ENCODE measurements around the gene EXOSC6. TPM values are rescaled to one million over a fixed set of nuclear protein-coding genes. Genes with fewer than 3 reads are reported as not detected.

EXOSC6 gene
- total RNA-seq, 4 donors from 2014 or later = 26.4 to 44.6 (median 26.8) TPM

Other genes starting within 250 kb of the EXOSC6 start
- 10 to 100 TPM; 16.7 to 38.8 (median 33.6) TPM for gene PDPR, start 137.6 kb downstream of the EXOSC6 start, total RNA-seq
- gene CLEC18C, start 78.2 kb downstream of the EXOSC6 start, total RNA-seq = not detected
- 10 to 100 TPM; 35.4 to 56.2 (median 38.6) TPM for gene AARS1, start 37.6 kb upstream of the EXOSC6 start, total RNA-seq
- gene DDX19B, start 47.2 kb upstream of the EXOSC6 start, total RNA-seq = 10 to 100 TPM; 31.9 to 58.6 (median 43.6) TPM
- gene DDX19A, start 95.0 kb upstream of the EXOSC6 start, total RNA-seq = 10 to 100 TPM; 37.1 to 55.9 (median 42.5) TPM
- gene ST3GAL2, start 187.2 kb upstream of the EXOSC6 start, total RNA-seq = 10 to 100 TPM in 3 of 4 donors, 1 to 10 TPM in 1; 7.1 to 16.5 (median 11.1) TPM
- 10 to 100 TPM; 15.7 to 44.7 (median 23.2) TPM for gene FCSK, start 202.7 kb upstream of the EXOSC6 start, total RNA-seq

All from suprapubic skin (tissue), 4 donors.